Heart left ventricle (tissue), 13 donors: ENCODE data around the gene LSAMP.

ENCODE experiments used
- POLR2A ChIP-seq, 2 donors: fragments of 450-650 bp; IDR thresholded peaks; one replicate each; pipeline ENCODE4 v1.6.1; 2017; ENCODE audit warnings: antibody characterized with exemption in 2 of 2, mild to moderate bottlenecking in 2 of 2, moderate library complexity in 2 of 2
- TF ChIP-seq, protein P1 (sequence below), 12 donors: fragments of 200-600 bp; sonication (generic) in 4 of 12; IDR thresholded peaks; one replicate each; pipeline versions ENCODE4 v1.5.0 to v1.8.0; 2018 to 2022; ENCODE audit warnings: antibody characterized with exemption in 12 of 12, mild to moderate bottlenecking in 5 of 12
- donor health status: ischemic (EF 13 %, LVEDD 7.1; RV severe dilation, severe dysfunction).
- donor health status: DM: no; HTN: yes; CAD: no.
- donor health status: DM: no; HTN: no; CAD: no.
- donor health status: ischemic (EF 25% LVEDD 6.9; RV normal size, moderate dysfunction).
- donor health status: ischemic (EF 25% LVEDD 5.7; RV mildly dilated, moderate dysfunction).
- donor health status: ischemic (EF 35%, LVEDD 5.7; RV mildly dilated, moderate dysfunction).
- donor health status: nonischemic (EF 11% LVEDD 7.7; RV severe dilation, severe dysfunction).
- donor health status: DM: yes; HTN: yes; CAD: no.
- donor health status: PGD.
- donor health status: ischemic (EF 29% LVEDD 5.4; RV normal size, mild dysfunction).
- donor health status: nonischemic (EF 23%, LVEDD 6.1; RV moderate dilation, normal function).

DNA sequence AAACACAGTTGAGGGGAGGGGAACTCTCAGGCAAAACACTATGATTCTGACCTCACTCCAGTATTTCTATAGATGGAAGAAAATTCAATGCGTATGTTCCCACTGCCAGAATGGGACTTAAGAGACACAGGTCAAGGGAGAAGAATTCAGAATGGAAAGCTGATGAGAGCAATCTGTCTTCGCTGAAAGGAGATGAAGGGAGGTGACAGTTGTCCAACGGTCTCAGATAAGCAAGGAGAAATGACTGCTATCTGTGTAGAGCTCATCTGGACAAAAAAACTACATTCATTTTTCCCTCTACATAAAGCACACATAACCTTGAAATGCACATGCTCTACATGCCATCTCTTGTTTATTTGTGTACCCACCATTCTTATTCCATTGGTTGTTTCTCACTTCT is 405.1 kb downstream of the LSAMP start:
- no peak for TF ChIP-seq POLR2A (IDR thresholded peaks at IDR 0.05)
- TF ChIP-seq, protein P1, sequence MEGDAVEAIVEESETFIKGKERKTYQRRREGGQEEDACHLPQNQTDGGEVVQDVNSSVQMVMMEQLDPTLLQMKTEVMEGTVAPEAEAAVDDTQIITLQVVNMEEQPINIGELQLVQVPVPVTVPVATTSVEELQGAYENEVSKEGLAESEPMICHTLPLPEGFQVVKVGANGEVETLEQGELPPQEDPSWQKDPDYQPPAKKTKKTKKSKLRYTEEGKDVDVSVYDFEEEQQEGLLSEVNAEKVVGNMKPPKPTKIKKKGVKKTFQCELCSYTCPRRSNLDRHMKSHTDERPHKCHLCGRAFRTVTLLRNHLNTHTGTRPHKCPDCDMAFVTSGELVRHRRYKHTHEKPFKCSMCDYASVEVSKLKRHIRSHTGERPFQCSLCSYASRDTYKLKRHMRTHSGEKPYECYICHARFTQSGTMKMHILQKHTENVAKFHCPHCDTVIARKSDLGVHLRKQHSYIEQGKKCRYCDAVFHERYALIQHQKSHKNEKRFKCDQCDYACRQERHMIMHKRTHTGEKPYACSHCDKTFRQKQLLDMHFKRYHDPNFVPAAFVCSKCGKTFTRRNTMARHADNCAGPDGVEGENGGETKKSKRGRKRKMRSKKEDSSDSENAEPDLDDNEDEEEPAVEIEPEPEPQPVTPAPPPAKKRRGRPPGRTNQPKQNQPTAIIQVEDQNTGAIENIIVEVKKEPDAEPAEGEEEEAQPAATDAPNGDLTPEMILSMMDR (IDR thresholded peaks at IDR 0.05): no peak
